ENCODE data around the gene EGR4. TPM values are rescaled to one million over a fixed set of nuclear protein-coding genes. Genes with fewer than 3 reads are reported as not detected.

EGR4 gene
- total RNA-seq, 1 donor from 2014 or later: not detected

DNA sequence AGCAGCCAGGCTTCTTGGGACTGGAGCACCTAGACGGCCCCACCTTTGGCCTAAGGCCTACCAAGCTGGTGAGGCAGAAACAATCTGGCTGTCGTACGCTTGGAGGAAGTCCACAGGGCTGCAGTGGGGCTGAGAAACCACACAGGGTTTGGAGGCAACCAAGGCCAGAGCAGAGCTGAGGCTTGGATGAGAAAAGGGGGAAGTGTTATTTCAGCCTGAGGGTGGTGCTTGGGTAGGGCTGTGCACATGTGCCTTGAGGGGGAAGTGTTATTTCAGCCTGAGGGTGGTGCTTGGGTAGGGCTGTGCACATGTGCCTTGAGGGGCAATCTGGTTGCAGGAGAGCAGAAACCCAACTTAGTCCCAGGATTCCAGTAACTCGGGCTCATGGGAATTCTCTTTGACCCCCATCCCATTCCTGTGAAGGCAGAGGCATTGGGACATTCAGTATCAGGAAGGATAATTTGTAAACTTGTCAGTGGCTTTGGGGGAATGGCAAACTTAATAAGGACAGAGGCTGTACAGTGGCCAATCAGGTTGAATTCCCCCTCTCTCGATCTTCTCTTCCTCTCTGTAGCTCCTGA lies 8.1 kb downstream of the EGR4 start:
- Histone ChIP-seq H3K36me3 (ENCODE audit: insufficient read depth, low read length) (no peaks in the 10 kb centered on the region), H3K4me3 (ENCODE audit: insufficient read depth, low read depth, low read length) (no peak overlapping the region), H2AFZ (ENCODE audit: low read depth, low read length) (no peak overlapping the region), H3K9me3 (ENCODE audit: insufficient read depth, low read depth, low read length) (no peaks in the 10 kb centered on the region), H3K4me1 (ENCODE audit: insufficient read depth, low read length) (peaks cover 4% of the 10 kb centered on the region), H3K27me3 (ENCODE audit: insufficient read depth, low read length) (peaks cover 48% of the 10 kb centered on the region), H4K20me1 (ENCODE audit: insufficient read depth, low read length) (peaks cover 7% of the 10 kb centered on the region), H3K4me2 (ENCODE audit: low read length) (peak overlapping the region; percentile 90), H3K27ac (ENCODE audit: low read depth, low read length) (no peak overlapping the region), H3K79me2 (ENCODE audit: insufficient read depth, low read length) (no peaks in the 10 kb centered on the region), H3K9ac (ENCODE audit: low read length) (no peak overlapping the region)
- H3K4me3 Mint-ChIP-seq (ENCODE audit: unreplicated experiment): no peak overlapping the region
- H3K36me3 Mint-ChIP-seq (ENCODE audit: low read depth, unreplicated experiment): no peaks in the 10 kb centered on the region
- no peak for DNase-seq (ENCODE audit: low read depth)
- no peak for FAIRE-seq
- no peak overlapping the region for H3K27ac Mint-ChIP-seq (ENCODE audit: unreplicated experiment)
- H3K4me1 Mint-ChIP-seq (ENCODE audit: low read depth, unreplicated experiment): no peaks in the 10 kb centered on the region
- peaks cover 46% of the 10 kb centered on the region for H3K27me3 Mint-ChIP-seq (ENCODE audit: low read depth, unreplicated experiment)
- TF ChIP-seq EZH2 (IDR thresholded peaks at IDR 0.05; ENCODE audit: insufficient read depth, low read length): no peak
- TF ChIP-seq, protein P1, sequence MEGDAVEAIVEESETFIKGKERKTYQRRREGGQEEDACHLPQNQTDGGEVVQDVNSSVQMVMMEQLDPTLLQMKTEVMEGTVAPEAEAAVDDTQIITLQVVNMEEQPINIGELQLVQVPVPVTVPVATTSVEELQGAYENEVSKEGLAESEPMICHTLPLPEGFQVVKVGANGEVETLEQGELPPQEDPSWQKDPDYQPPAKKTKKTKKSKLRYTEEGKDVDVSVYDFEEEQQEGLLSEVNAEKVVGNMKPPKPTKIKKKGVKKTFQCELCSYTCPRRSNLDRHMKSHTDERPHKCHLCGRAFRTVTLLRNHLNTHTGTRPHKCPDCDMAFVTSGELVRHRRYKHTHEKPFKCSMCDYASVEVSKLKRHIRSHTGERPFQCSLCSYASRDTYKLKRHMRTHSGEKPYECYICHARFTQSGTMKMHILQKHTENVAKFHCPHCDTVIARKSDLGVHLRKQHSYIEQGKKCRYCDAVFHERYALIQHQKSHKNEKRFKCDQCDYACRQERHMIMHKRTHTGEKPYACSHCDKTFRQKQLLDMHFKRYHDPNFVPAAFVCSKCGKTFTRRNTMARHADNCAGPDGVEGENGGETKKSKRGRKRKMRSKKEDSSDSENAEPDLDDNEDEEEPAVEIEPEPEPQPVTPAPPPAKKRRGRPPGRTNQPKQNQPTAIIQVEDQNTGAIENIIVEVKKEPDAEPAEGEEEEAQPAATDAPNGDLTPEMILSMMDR (IDR thresholded peaks at IDR 0.05; ENCODE audit: insufficient read depth, low read depth, low read length): no peak
- no peaks in the 10 kb centered on the region for H3K9me3 Mint-ChIP-seq (ENCODE audit: unreplicated experiment)

DNA sequence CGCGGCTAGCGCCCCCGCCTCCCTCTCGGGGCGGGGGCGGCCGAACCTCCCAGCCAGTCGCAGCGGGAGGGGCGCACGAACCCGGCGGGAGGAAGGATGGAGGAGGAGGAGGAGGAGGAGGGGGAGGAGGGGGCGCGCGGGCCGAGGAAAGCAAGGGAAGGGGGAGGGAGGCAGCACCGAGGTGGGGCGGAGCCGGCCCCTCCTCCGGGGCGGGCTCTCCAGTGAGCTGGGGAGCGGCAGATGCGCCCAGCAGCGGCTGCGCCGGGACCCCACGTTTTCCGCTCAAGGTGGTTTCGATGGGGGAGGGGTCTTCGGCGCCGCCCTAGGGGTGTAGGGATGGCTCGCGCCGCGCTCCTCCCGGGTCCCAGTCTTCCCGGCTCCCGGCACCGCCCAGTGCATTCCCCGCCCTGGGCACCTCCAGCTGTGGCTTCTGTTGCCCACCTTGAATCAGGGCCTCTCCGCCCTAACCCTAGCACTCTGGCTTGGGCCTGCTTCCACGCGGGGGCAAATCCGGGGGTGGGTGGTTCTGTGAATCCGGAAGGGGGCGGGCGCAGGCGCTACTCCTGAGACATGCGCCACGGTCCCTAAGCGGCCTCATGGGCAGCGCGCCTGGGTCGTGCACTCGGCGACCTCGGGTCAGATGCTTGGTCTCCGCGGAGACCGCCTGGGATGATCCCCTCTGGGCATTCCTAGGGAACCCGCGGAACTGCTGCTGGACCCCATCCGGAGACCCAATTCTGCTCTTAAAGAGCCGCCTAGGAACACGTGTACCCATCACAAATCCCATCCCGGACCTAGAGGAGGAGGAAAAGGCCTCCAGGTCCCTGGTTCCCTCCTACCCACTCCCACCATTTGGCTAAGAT lies 8.8 kb downstream of the EGR4 start, which contains the start of gene FBXO41:
FBXO41 (minus strand) TSS at position 183 of the 863 bp plus-strand sequence. CDS start 14,848 bp downstream, outside the sequence.
- Mint-ChIP-seq H3K4me3 (ENCODE audit: unreplicated experiment) (peak within 1 kb of the TSS; percentile 91), H3K4me1 (ENCODE audit: low read depth, unreplicated experiment) (no peaks in the 10 kb centered on the region), H3K27me3 (ENCODE audit: low read depth, unreplicated experiment) (peaks cover 40% of the 10 kb centered on the region), H3K27ac (ENCODE audit: unreplicated experiment) (peak within 1 kb of the TSS; percentile 17), H3K36me3 (ENCODE audit: low read depth, unreplicated experiment) (no peaks in the 10 kb centered on the region), H3K9me3 (ENCODE audit: unreplicated experiment) (peaks cover under 1% of the 10 kb centered on the region)
- peak within 1 kb of the TSS; percentile 81 for H2AFZ ChIP-seq (ENCODE audit: low read depth, low read length)
- H3K9me3 ChIP-seq (ENCODE audit: insufficient read depth, low read depth, low read length): no peaks in the 10 kb centered on the region
- H4K20me1 ChIP-seq (ENCODE audit: insufficient read depth, low read length): peaks cover 7% of the 10 kb centered on the region
- peak within 1 kb of the TSS; percentile 71 for H3K9ac ChIP-seq (ENCODE audit: low read length)
- H3K4me3 ChIP-seq (ENCODE audit: insufficient read depth, low read depth, low read length): peak within 1 kb of the TSS; percentile 60
- H3K27ac ChIP-seq (ENCODE audit: low read depth, low read length): no peak within 1 kb of the TSS
- peaks cover 4% of the 10 kb centered on the region for H3K4me1 ChIP-seq (ENCODE audit: insufficient read depth, low read length)
- H3K36me3 ChIP-seq (ENCODE audit: insufficient read depth, low read length): no peaks in the 10 kb centered on the region
- no peak for FAIRE-seq
- peaks cover 41% of the 10 kb centered on the region for H3K27me3 ChIP-seq (ENCODE audit: insufficient read depth, low read length)
- H3K4me2 ChIP-seq (ENCODE audit: low read length): peak within 1 kb of the TSS; percentile 90
- H3K79me2 ChIP-seq (ENCODE audit: insufficient read depth, low read length): no peaks in the 10 kb centered on the region
- TF ChIP-seq, protein P1 (IDR thresholded peaks at IDR 0.05; ENCODE audit: insufficient read depth, low read depth, low read length): no peak
- TF ChIP-seq EZH2 (IDR thresholded peaks at IDR 0.05; ENCODE audit: insufficient read depth, low read length): no peak
- no peak for DNase-seq (ENCODE audit: low read depth)

All from astrocyte (in vitro differentiated cells and primary cell).